HG02943 (cell line): ENCODE results near the gene DDX24.

Experiments
- ATAC-seq: cut with Tn5 transposase; IDR thresholded peaks from one replicate; pipeline ENCODE4 v1.9.1; 2021; ENCODE audit warnings: mild to moderate bottlenecking, low read depth, moderate library complexity; ENCODE audit not compliant: unreplicated experiment

The DDX24 gene

GRCh38 chr14:94049625-94050023 lies 31.4 kb downstream of the DDX24 start:
- no peak for ATAC-seq

DNA sequence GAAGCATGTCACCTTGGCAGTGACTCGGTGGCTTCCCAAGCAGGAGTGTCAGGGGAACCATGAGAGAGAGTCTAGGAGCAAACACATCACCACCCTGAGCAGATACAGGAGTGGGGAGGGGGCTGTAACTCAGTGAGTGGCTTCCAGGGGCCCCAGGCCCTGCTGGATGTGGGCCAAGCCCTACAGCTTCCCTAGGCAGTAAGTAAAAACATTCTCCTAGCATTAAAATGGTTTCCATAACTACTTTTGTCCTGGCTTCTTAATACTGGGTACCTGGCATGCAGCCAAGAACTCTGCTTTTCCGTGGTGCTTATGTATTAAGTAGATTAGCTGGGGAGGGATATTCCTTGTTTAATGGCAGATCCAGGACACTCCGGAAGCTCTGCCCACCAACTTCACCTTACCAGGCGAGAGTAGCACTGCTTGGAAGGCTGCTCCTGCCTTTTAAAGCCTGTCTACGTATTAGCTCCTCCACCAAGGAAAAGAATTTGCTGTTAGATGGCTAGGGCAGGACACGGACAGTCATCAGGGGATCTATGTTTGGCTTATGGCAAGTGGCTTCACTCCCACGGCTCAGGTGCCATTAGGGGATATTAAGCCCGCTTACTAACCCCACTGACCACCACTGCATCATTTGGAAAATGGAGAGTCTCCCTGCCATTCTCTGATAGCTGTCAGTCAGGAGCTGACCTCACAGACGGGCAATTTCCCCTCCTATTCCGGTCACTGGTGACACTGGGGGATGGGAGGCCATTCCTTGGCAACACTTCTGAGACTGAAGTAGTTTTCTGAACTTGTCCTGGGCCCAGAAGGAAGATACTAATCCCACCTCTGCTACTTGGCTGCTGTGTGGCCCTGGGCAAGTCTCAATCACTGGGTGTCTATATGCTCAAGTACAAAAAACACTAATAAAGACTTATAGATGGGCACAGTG lies 32.0 kb downstream of the DDX24 start:
- no peak for ATAC-seq

GRCh38 chr14:94047581-94047980 lies 33.4 kb downstream of the DDX24 start:
- no peak for ATAC-seq

GRCh38 chr14:94046696-94047250 lies 34.2 kb downstream of the DDX24 start:
- no peak for ATAC-seq

GRCh38 chr14:94045563-94046345 lies 35.2 kb downstream of the DDX24 start:
- ATAC-seq, result no peak

- no peak for ATAC-seq
Observed at GRCh38 chr14:94045101-94045500, 35.9 kb downstream of the DDX24 start.

GRCh38 chr14:94044476-94045091 lies 36.4 kb downstream of the DDX24 start:
- no peak for ATAC-seq

DNA sequence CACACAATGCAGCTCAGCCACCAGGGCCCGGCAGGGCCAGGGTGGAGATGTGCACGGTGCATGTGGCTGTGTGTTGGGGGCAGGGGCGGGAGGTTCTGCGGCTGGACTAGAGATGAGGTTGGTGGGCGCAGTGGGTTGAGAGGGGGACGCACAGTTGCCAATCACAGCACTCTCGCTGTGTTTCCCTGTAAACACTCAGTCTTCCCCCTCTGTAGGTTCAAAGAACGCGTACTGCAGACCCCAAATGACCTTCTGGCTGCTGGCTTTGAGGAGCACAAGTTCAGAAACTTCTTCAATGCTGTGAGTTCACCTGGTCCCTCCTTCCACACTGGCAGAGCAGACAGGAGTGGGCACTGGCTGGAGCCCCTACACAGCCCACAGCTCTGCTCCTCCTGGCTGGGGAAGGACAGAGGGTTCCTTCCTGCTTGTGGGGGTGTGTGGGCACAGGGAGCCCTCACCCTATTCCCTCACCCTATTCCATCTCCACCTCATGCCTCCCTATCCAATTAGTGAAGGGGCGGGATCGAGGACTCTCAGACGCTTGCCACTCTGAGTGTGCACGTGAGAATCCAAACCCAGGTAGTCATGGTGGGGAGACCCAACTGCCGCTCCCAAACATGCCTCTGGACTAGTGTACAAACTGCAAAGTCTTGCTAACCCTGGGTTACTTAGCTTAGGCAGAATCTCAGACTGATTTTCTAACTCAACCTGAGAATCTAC lies 37.1 kb downstream of the DDX24 start:
- ATAC-seq, result no peak

GRCh38 chr14:94043111-94043755 lies 37.8 kb downstream of the DDX24 start:
- no peak for ATAC-seq

GRCh38 chr14:94042433-94043091 lies 38.4 kb downstream of the DDX24 start:
- no peak for ATAC-seq

DNA sequence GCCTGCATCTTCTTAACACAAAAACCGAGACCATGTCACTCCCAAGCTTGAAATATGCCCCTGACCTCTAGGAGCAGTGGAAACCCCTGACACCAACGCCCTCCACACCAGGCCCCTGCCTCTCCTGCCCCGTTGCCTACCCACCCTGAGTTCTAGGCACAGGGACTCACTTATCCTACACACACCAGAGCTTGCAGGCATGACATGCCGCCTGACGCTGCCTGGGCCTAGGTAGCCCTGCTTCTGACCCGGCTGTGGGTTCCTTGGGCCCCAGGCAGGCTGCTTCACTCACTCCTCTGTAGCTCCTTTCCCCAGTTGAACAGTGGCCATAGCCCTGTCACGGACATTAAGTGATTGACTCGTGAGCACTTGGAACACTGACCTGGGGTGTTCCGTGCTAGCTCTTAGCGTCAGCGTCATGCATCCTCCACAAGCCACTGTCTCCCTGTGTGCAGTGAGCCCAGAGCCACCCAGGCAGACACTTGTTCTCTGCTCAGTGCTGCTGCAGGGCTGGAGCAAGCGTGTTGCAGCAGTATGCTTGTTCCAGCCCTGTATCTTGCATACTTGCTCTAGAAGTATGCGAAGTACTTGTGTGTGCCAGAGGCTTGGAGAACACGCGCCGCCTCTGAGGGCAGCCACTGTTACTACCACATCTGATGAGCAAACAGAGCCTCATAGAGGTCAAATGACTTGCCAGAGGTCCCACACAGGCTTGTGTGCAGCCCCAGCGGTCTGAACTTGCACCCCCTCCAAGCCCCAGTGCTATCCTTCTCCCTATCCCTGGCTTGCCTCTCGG lies 39.3 kb downstream of the DDX24 start:
- no peak for ATAC-seq

DNA sequence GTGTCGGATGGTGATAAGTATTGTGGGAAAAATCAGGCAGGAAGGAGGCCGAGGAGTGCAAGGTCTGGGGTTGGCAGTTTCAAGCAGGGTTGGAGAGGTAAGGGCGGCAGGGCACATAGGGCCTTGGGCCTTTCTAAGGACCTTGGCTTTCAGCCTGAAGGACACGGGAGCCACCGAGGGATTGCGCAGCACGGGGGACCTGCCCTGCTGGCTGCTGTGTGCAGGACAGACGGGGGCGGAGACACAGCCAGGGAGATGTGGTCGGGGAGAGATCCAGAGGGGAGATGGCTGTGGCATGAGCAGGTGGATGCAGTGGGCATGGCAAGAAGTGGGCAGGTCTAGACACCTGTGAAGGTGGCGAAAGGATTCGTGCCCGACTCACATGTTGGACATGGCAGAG lies 40.2 kb downstream of the DDX24 start:
- ATAC-seq, result no peak

DNA sequence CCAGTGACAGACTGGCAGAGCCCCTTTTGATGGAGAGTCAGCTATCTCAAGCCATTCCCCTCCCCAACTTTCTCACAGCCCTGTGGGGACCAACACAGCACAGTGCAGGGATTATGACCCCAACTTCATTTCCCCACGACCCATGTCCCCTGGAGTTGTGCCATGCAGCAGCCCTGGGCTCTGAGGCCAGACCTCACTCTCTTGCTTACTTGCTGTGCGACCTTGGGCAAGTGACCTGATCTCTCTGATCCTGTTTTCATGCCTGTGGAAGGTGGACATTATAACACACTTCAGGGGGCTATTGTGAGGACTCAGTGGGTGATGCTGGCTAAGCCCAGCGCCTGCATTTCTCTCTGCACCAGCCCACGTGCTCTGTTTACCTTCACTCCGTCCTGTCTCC lies 40.8 kb downstream of the DDX24 start:
- ATAC-seq, result no peak

DNA sequence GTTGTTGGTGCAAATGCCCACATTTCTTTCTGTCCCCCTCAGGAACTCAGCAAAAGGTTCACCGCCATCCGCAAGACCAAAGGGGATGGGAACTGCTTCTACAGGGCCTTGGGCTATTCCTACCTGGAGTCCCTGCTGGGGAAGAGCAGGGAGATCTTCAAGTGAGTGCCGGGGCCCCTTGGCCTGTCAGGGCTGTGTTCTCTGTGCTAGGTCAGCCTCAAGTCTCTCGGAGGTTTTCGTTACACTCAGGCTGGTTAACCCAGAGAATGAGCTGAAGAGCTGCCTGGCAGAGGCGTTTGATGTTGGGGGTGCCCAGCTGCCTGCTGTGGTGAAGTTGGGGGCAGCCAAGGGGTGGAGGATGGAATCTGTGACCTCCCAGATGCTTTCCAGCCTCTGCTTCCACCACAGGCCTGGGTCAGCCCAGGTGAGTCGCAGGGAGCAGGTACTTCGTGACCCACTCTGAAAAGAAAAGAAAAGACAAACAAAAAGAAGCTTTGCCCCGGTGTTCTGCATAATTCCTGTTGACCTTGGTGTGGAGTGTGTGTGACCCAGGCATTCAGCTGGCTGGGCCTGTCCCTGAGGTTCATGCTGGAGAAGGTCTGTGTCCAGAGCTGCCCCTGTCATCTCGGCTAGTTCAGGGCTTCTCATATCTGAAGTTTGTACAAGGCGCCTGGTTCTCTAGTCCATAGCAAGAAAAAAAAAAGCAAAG lies 41.9 kb downstream of the DDX24 start:
- ATAC-seq, result no peak

DNA sequence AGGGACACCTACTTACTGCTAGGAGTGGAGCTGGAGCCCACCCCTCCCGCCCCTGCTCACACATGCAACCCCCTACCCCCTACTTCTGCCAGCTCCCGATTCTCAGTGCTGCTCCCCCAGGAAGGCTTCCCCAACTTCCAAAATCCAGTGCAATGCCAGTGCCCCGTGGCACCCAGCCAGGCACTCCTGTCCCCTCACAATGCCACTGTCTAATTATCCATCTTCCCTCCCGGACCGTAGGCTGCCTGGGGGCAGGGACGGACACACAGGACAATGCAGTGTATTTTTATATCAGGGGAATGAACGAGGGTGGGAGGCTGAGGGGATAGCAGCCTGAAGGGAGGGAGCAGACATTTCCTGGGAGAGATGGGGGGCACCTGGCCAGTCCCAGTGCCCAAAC lies 42.5 kb downstream of the DDX24 start:
- ATAC-seq, result no peak

GRCh38 chr14:94037954-94038353 lies 43.0 kb downstream of the DDX24 start:
- no peak for ATAC-seq

GRCh38 chr14:94036313-94037167 lies 44.5 kb downstream of the DDX24 start:
- no peak for ATAC-seq
